ENCODE measurements around the gene PPARD.

DNA sequence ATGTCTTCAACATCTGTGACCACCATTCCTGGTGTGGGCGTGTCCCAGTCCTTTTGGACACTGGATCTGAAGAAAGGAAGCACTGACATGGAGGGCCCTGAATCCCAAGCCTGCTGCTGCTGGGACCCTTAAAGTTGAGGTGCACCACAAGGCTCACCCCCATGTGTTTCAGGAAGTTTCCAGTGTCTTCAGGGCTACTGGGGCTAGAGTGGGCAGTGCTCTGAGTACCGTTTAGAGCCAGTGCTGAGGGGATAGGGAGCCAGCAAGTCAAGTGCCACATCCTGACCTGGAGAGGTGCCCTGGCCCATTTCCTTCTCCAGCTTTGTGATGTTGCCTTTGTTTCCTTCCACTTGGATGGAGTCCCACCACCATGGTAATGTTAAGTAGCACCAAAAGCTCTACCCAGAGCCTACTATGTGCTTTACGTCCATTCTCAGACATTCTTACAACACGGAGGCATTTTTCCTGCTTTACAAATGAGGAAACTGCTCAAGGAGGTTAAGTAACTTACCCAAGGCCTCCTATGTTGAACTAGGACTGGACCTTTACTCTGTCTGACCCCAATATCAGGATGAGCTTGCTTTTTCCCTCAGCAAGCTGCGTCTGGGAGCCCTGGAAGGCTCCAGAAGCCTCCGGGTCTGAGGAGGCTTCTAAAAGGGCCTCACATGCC is 45.3 kb upstream of the PPARD start:
- TF ChIP-seq POLR2A (IDR thresholded peaks at IDR 0.05; ENCODE audit: low read depth, low read length): no peak
- TF ChIP-seq POU2F2 (IDR thresholded peaks at IDR 0.05; ENCODE audit: low read depth, low read length): no peak
- TF ChIP-seq TAF1 (IDR thresholded peaks at IDR 0.05; ENCODE audit: low read depth, low read length): no peak
- no peak for TF ChIP-seq POLR2AphosphoS5 (IDR thresholded peaks at IDR 0.05; ENCODE audit: low read depth, low read length)
- TF ChIP-seq PAX5 (IDR thresholded peaks at IDR 0.05; ENCODE audit: insufficient read depth, low read length, severe bottlenecking): no peak
